NT2/D1 (cell line): ENCODE data around the gene PICALM.

Source experiments
- SUZ12 ChIP-seq: IDR thresholded peaks from 2 replicates; pipeline ENCODE4 v1.6.1; 2011; ENCODE audit not compliant: insufficient read length, insufficient read depth; ENCODE audit errors: extremely low read depth
- ZNF274 ChIP-seq: IDR thresholded peaks from 2 replicates; pipeline ENCODE4 v1.6.1; 2011; ENCODE audit warnings: mild to moderate bottlenecking, low read depth, low read length

- no peak for TF ChIP-seq SUZ12
- TF ChIP-seq ZNF274, result no peak
Measured at GRCh38 chr11:86087256-86087655, 18.4 kb upstream of the PICALM start.
